ENCODE results near the gene GBF1. TPM values are rescaled to one million over a fixed set of nuclear protein-coding genes. Genes with fewer than 3 reads are reported as not detected.

Gene GBF1
- total and polyA plus RNA-seq, 10 of the 15 experiments (the other 5 are each of a cell fraction or from before 2014, with no cell fraction given) = 0.82 to 42.0 (median 21.8) TPM

GRCh38 chr10:102334101-102334500 lies 88.8 kb downstream of the GBF1 start:
- CTCF ChIA-PET = interaction anchor here (0.8 to 2.4 kb wide), 3 partner anchors 13 to 103 kb away, joined by 4 to 11 read pairs (median 4); no protein-coding TSS in a partner anchor
- FAIRE-seq = no peak
- H3K4me2 ChIP-seq (ENCODE audit: control insufficient read depth, insufficient read depth) = no peak overlapping the region

More at GRCh38 chr10:102334101-102334500, 88.8 kb downstream of the GBF1 start:
- TF ChIP-seq CEBPZ (IDR thresholded peaks at IDR 0.05; ENCODE audit: low read depth, low read length) (no peak), EED (IDR thresholded peaks at IDR 0.05; ENCODE audit: low read depth) (no peak), PAX8 (IDR thresholded peaks at IDR 0.05) (no peak), POLR2A (IDR thresholded peaks at IDR 0.05; ENCODE audit: low read depth, low read length) (no peak), RELB (IDR thresholded peaks at IDR 0.05; ENCODE audit: low read depth) (no peak), IRF4 (IDR thresholded peaks at IDR 0.05; ENCODE audit: low read depth, low read length) (no peak), SREBF1 (IDR thresholded peaks at IDR 0.05; ENCODE audit: low read length) (no peak), TCF7 (IDR thresholded peaks at IDR 0.05; ENCODE audit: borderline replicate concordance) (no peak), RBBP5 (conservative IDR thresholded peaks at IDR 0.05) (no peak), USF2 (IDR thresholded peaks at IDR 0.05; ENCODE audit: borderline replicate concordance, low read depth, low read length) (no peak), SUPT20H (IDR thresholded peaks at IDR 0.05; ENCODE audit: borderline replicate concordance, control insufficient read depth, low read depth, low read length) (no peak), KDM1A (IDR thresholded peaks at IDR 0.05; ENCODE audit: borderline replicate concordance) (no peak)
- no TSS peak for BruUV-seq (replicated peaks)
- 84% methylated on average over 4 of the region's 4 CpGs for WGBS (ENCODE audit: insufficient coverage, insufficient replicate concordance, low lambda C conversion rate, missing lambda C conversion rate)
- SMC1A ChIA-PET (ENCODE audit: uncharacterized antibody, unreplicated experiment) = interaction anchor here (1.2 kb wide), 1 partner anchor 20 kb away, joined by 3 read pairs; no protein-coding TSS in a partner anchor
- Histone ChIP-seq H3K4me1 (ENCODE audit: control insufficient read depth, insufficient read depth, low read length) (no peaks in the 10 kb centered on the region; the same call in 1 of the 2 replicates), H3K4me3 (no peak overlapping the region), H3K79me2 (ENCODE audit: control insufficient read depth, insufficient read depth, low read length) (no peaks in the 10 kb centered on the region), H2AFZ (ENCODE audit: control insufficient read depth, low read depth, low read length) (no peak overlapping the region), H3K9me3 (replicated peaks; ENCODE audit: control insufficient read depth, insufficient read depth, low read length) (no peaks in the 10 kb centered on the region), H3K36me3 (ENCODE audit: control insufficient read depth in 2 of 2, insufficient read depth in 2 of 2, low read length in 1 of 2) (peaks cover 4 to 15% of the 10 kb centered on the region in 2 experiments), H4K20me1 (ENCODE audit: control insufficient read depth, insufficient read depth) (no peaks in the 10 kb centered on the region), H3K27ac (ENCODE audit: control insufficient read depth, insufficient read depth) (no peak overlapping the region), H3K27me3 (replicated peaks in 1 of 2; ENCODE audit: control insufficient read depth in 2 of 2, insufficient read depth in 2 of 2, low read length in 1 of 2) (no peaks in the 10 kb centered on the region), H3K9ac (ENCODE audit: control insufficient read depth, insufficient read depth, low read length) (no peak overlapping the region)
- RAD21 ChIA-PET (ENCODE audit: unreplicated experiment) = interaction anchor here (0.6 kb wide), 1 partner anchor 165 kb away, joined by 4 read pairs; no protein-coding TSS in a partner anchor
- DNase-seq (ENCODE audit: low read depth, low spot score) (no peak), ATAC-seq (no peak)
- in situ Hi-C loops (cut with MboI) (no loop called here), intact Hi-C loops (cut with micrococcal nuclease; ENCODE audit: unreplicated experiment) (no loop called here)
- POLR2A ChIA-PET = interaction anchor here (0.6 to 1.2 kb wide), 2 partner anchors 11 to 439 kb away, joined by 6 to 7 read pairs; no protein-coding TSS in a partner anchor

Data from GM12878 (cell line).